Pancreas (tissue), 10 donors: ENCODE results near the gene NEU2. TPM values are rescaled to one million over a fixed set of nuclear protein-coding genes. Genes with fewer than 3 reads are reported as not detected.

Experiments
- ATAC-seq, 4 donors: fragments of 200-7000 bp; cut with Tn5 transposase; one replicate each; pipeline versions ENCODE4 v1.8.0 to v1.9.1; 2020; ENCODE audit warnings: mild to moderate bottlenecking in 4 of 4, moderate library complexity in 4 of 4
- DNase-seq, 6 donors: peaks; one replicate each; pipeline ENCODE4 v3.0.0-alpha.2; 2020
- FAIRE-seq: peaks from 2 replicates; lab custom pipeline; 2012; peaks lifted over from hg19 to GRCh38; lab: Jason Lieb, UNC
- H3K27ac ChIP-seq, 4 donors: fragments of 200-600 bp; sonication (generic); 1 replicate in 3 of 4; 2 replicates in 1 of 4; pipeline versions ENCODE4 v1.5.0 to v1.8.0; 2020
- H3K27me3 ChIP-seq, 4 donors: fragments of 200-600 bp; one replicate each; pipeline ENCODE4 v1.8.0; 2021
- H3K36me3 ChIP-seq, 3 donors: fragments of 200-600 bp; sonication (generic) in 1 of 3; one replicate each; pipeline versions ENCODE4 v1.5.0 to v1.8.0; 2020 to 2021
- H3K4me1 ChIP-seq, 3 donors: fragments of 200-600 bp; one replicate each; pipeline ENCODE4 v1.8.0; 2021
- H3K4me3 ChIP-seq, 4 donors: fragments of 200-600 bp; sonication (generic) in 2 of 4; one replicate each; pipeline versions ENCODE4 v1.5.0 to v1.8.0; 2020 to 2021
- H3K9me3 ChIP-seq, 4 donors: fragments of 200-600 bp; one replicate each; pipeline ENCODE4 v1.8.0; 2021
- CTCF ChIP-seq, 4 donors: fragments of 200-600 bp; sonication (generic) in 3 of 4; IDR thresholded peaks; one replicate each; pipeline versions ENCODE4 v1.5.0 to v1.8.0; 2021; ENCODE audit warnings: antibody characterized with exemption in 4 of 4
- WGBS, 2 donors: extraction: QIAGEN DNeasy Blood & Tissue Kit; methylation state at CpG; one replicate each; pipeline ENCODE4 v1.1.7; 2013; 5-methylcytosine and 5-hydroxymethylcytosine counted together
- intact Hi-C, 3 donors: fragments of 100-400 bp; cut with DNase I; formaldehyde crosslinking; loops; one replicate each; pipeline versions ENCODE4 v1.11.1 to v1.14.2; 2022
- polyA plus RNA-seq, 2 donors: library from polyadenylated mRNA; stranded (reverse); fragments of 200-250 nt; gene quantifications; one replicate each; pipeline ENCODE4 v1.2.3, GENCODE V29; 2013
- total RNA-seq, 6 donors: library from RNA; stranded (reverse); fragmentation: NEBNext Ultra II Directional in 4 of 6; extraction: Animal tissue kit (Norgen Biotek cat#: 25700) in 4 of 6; gene quantifications; one replicate each; pipeline versions ENCODE4 v1.2.1 to v1.2.4, GENCODE V29; 2021 to 2023
- donor health status: healthy with polysubstance abuse.
- donor health status: DM: no; HTN: no; CAD: no; lungs with moderate emphysema.
- donor health status: DM: no; HTN: no; CAD: no.
- donor health status: control.
- donor health status: control.
- donor health status: Bipolar disorder and iron deficiency.
- donor health status: DM: yes; HTN: yes; CAD: no.
- donor health status: DM: no; HTN: no; CAD: no.
- donor health status: DM: no; HTN: no; CAD: no.
- donor health status: DM: yes; HTN: yes; CAD: no.

Gene NEU2
- total and polyA plus RNA-seq, 8 donors: not detected

GRCh38 chr2:233081731-233082221 is 49.3 kb downstream of the NEU2 start:
- 78 to 83% methylated on average over 13 of the region's 13 CpGs for WGBS, 2 donors
- H3K9me3 ChIP-seq: no peaks in the 10 kb centered on the region

GRCh38 chr2:233082222-233082930 is 49.9 kb downstream of the NEU2 start:
- no peak for ATAC-seq
- Histone ChIP-seq H3K27me3 (no peaks in the 10 kb centered on the region), H3K4me3 (no peak overlapping the region), H3K27ac (peak overlapping the region in 2 of 4 donors; percentile 68 to 70), H3K9me3 (no peaks in the 10 kb centered on the region), H3K36me3 (no peaks in the 10 kb centered on the region), H3K4me1 (peaks cover 0 to 4% (median 0%) of the 10 kb centered on the region in 3 donors)
- intact Hi-C loops: no loop called here
- FAIRE-seq: no peak
- TF ChIP-seq CTCF (IDR thresholded peaks at IDR 0.05): no peak
- no peak for DNase-seq
- WGBS, 2 donors: 60 to 70% methylated on average over 11 of the region's 11 CpGs

More at GRCh38 chr2:233081731-233082221, 49.3 kb downstream of the NEU2 start:
- no peaks in the 10 kb centered on the region for H3K36me3 ChIP-seq
- no peaks in the 10 kb centered on the region for H3K27me3 ChIP-seq
- H3K4me3 ChIP-seq: no peak overlapping the region
- ATAC-seq (no peak), FAIRE-seq (no peak), DNase-seq (no peak)
- no peak overlapping the region for H3K27ac ChIP-seq
- intact Hi-C loops: no loop called here
- TF ChIP-seq CTCF (IDR thresholded peaks at IDR 0.05): no peak
- H3K4me1 ChIP-seq: peaks cover 0 to 4% (median 0%) of the 10 kb centered on the region in 3 donors

- intact Hi-C loops: no loop called here
- ATAC-seq: peak in 2 of 4 donors; percentile 19 to 29
- H3K9me3 ChIP-seq: no peaks in the 10 kb centered on the region
- no peak for FAIRE-seq
- peak overlapping the region in 2 of 4 donors; percentile 68 to 70 for H3K27ac ChIP-seq
- no peak for DNase-seq
- no peaks in the 10 kb centered on the region for H3K27me3 ChIP-seq
- H3K36me3 ChIP-seq: no peaks in the 10 kb centered on the region
- H3K4me3 ChIP-seq: no peak overlapping the region
- TF ChIP-seq CTCF (IDR thresholded peaks at IDR 0.05): no peak
- 57 to 72% methylated on average over 9 of the region's 9 CpGs for WGBS, 2 donors
- H3K4me1 ChIP-seq: peaks cover 0 to 4% (median 0%) of the 10 kb centered on the region in 3 donors
Measured at GRCh38 chr2:233082931-233083755, 50.7 kb downstream of the NEU2 start.

- H3K4me1 ChIP-seq: peaks cover 0 to 4% (median 0%) of the 10 kb centered on the region in 3 donors
- no peak for TF ChIP-seq CTCF (IDR thresholded peaks at IDR 0.05)
- no peak for ATAC-seq
- H3K27me3 ChIP-seq: no peaks in the 10 kb centered on the region
- WGBS, 2 donors: 80 to 90% methylated on average over 8 of the region's 8 CpGs
- H3K27ac ChIP-seq: peak overlapping the region in 2 of 4 donors; percentile 68 to 70
- no peak overlapping the region for H3K4me3 ChIP-seq
- no peaks in the 10 kb centered on the region for H3K9me3 ChIP-seq
- DNase-seq: no peak
- H3K36me3 ChIP-seq: no peaks in the 10 kb centered on the region
- no peak for FAIRE-seq
- intact Hi-C loops: no loop called here
Measured at GRCh38 chr2:233083782-233084181, 51.3 kb downstream of the NEU2 start.
